OCI-M2 (cell line): ENCODE measurements around the gene CDC14C.
"Not testable (repeated sequence)": the region's sequence is repeated elsewhere in the genome, so short reads cannot be mapped to it uniquely, and the experiment has no call there.

Source experiments
- DNase-seq: peaks from one replicate; lab custom pipeline; 2025; ENCODE audit not compliant: unreplicated experiment; lab: John Stamatoyannopoulos, UW

The CDC14C gene

DNA sequence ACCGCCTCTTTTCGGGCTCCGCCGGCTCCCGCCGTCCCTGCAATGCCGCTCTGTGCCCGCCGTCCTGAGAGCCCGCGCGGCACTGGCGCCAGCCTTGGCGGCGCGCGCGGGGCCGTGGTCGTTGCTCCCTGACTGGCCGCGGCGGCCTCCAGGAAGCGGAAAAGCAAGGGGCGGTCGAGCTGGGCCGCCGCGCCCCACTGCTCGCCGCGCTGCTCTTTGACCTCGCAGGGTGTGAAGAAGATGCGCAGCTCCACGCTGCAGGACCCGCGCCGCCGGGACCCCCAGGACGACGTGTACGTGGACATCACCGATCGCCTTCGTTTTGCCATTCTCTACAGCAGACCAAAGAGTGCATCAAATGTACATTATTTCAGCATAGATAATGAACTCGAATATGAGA, at the start of gene CDC14C:
CDC14C (plus strand) TSS at position 115 of the 400 bp plus-strand sequence; CDS start at position 241, 126 bp downstream.
- DNase-seq = no peak

DNA sequence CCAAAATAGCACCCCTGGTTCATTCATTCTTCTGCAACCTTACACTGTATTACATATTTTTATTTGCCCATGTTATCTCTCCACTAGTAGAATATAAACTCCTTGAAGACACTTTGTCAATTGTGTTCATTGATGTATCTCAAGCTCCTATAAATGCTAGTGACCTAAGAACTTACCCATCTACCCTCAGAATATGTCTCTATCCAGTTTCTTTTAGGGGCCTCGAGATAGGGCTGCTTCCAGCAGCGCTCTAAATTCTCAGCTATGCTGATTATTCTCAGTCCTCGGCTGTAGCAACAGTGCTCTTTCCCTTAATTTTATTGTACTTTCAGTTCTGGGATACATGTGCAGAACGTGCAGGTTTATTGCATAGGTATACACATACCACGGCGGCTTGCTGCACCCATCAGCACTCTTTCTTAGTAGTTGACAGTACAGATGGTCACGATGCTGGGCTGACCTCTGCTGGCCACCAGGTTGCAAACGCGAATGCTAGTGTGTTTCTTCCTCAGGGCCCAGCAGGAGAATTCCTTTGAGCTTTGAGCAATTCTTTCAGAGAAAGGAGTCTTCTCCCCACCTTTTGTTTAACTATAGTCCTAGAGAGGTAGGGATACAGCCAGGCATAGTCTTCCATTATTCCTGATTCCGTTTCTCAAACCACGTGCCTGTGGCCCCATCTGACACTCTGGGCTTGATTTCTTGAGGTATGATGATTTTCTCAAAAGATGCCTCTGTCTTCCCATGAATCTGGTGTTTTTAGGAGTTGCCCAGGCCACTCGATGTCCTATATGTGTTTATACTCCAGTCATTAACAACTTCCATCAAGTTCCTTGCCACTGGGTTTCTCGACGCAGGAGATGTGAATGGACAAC, 49.1 kb upstream of the CDC14C start:
- DNase-seq = no peak

DNA sequence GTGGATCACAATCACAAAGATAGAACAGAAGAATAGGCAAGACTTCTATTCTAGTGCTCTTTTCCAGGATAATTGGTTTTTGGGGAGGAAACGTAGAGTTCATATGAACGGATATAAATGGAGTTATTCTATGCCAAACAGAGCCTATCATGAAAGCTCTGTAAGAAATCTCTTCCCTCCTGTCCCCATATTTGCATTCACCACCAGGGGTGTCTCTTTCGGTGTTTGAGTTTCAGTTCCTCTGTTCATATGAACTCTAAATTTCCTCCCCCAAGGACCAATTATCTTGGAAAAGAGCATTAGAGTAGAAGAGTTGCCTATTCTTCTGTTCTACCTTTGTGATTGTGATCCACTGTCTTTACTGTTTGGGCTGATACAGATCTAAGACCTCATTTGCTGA, 48.3 kb upstream of the CDC14C start:
- no peak for DNase-seq

DNA sequence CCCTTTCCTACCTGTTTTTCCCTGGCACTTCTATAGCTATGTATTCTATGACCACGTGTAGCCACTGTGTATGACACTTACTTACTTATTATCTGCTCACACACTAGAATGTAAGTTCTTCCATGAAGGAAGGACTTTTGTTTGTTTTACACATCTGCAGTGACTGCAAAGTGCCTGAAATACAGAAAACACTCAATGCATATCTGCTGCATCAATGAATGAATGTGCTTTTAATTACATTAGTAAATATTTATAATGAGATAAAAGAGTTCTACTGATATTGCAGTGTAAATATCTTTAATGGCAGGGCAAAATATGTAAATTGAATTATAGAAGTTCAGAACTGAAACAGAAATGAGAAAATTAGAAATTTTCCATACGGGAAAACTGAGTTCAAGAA, 43.5 kb upstream of the CDC14C start:
- DNase-seq = no peak

DNA sequence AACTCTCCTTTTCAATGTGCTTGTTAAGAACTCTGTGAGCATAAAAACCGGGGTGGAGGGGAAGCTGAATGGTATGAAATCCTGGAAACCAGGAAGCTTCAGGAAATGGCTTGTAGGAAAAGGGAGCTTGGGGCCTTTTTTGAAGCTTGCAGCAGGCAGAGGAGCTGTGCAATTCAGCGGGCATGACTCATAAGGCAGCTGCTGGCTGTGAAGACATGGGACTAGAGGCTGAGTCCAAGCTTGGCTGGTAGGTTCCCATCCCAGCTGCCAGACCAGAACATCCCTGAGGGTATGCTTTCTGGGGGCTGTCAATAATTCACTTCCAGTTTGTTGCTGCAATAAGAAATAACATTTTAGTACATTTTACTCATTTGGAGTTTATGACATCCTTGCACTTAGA, 36.8 kb upstream of the CDC14C start:
- no peak for DNase-seq

DNA sequence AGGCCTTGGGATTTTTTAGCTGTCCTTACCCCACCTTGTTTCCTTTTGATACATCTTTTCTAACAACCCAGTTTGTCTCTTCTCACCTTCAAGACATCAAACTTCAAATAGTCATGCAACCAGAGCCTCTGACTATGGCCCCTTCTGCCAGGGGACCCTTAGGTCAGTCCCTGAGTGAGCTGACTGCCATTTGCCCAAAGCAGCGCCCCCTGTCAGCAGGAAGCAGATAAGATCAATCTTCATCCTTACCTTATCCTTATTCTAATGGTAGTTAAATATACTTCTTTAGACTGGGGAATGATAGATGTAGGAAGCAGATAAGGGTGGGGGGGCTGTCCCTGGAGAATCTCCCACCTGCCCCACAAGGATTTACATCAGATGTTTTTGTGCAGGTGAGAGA, 29.8 kb upstream of the CDC14C start:
- DNase-seq = no peak

- DNase-seq = no peak
Observed at GRCh38 chr7:48899932-48900331, 24.4 kb upstream of the CDC14C start.

- no peak for DNase-seq
Observed at GRCh38 chr7:48901966-48902365, 22.4 kb upstream of the CDC14C start.

DNA sequence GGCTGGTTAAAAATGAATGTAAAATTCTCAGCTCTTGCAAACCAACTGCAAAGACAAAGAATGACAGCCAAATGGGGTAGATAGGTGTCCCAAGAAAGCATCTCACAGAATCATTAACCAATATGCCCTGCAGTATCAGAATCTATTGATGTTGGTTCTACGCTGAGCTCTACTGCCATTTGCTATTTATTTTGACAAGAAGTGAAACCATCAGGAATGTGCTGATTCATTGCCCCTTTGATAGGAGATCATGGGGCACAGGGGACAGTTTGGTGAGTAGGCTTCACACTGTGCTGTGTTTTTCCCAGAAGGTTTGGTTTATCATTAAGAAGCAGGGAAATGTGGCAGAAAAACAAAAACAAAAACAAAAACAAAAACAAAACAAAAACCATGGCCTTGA, 19.4 kb upstream of the CDC14C start:
- no peak for DNase-seq

DNA sequence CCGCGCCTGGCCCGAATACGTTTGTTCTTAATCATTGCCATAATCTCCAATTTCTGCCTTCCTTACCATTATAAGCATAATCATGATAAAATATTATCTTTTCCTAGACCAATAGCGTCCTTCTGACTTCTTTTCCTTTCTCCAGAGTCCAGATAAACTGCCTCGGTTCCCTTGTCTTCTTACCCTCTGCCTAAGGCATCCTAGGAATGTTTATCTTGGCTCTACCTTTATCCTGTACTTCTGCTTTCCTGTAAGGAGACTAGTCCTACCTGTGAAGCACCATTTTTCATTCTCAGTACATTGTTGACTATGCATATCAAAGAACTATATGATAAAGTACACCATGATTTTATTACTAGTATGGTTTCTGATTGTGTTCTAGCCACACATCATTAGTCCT, 18.7 kb upstream of the CDC14C start:
- not testable (repeated sequence) for DNase-seq

DNA sequence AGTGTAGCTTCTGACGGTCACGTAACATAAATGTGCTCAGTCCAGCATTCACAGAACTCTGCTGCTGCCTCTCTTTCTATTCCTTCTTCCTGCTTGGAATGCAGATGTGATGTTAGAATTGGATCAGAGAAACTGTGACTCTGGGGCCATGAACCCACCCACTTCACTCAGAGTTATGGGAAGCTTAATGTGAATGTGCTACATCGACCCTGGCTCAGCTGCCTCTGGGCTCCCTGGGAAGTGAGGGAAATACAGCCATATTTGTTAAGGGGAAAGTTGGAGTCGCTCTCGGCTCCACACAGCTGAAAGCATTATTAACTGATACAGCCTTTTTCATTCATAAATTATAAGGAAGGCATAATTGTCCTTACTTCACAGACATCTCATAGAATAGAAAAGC, 14.5 kb upstream of the CDC14C start:
- DNase-seq = not testable (repeated sequence)

DNA sequence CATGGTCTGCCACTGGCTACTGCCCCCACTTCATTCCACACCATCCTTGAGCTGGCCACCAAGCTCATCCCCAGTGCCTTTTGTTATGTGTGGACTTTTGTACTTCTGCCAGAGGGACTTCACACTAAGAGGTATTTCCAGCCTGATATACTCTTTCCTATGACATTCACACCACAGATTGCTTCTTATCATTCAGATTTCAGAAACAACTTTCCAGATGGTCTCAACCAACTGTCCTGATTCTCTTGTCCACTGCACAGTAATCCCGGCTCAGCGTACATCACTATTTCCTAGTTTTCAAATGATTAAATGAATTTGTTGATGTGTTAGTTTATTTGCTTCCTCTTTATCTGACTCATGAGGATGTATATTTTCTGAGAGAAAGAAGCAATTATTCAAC, 7.1 kb downstream of the CDC14C start:
- no peak for DNase-seq

GRCh38 chr7:48932126-48932910, 8.0 kb downstream of the CDC14C start:
- no peak for DNase-seq

DNA sequence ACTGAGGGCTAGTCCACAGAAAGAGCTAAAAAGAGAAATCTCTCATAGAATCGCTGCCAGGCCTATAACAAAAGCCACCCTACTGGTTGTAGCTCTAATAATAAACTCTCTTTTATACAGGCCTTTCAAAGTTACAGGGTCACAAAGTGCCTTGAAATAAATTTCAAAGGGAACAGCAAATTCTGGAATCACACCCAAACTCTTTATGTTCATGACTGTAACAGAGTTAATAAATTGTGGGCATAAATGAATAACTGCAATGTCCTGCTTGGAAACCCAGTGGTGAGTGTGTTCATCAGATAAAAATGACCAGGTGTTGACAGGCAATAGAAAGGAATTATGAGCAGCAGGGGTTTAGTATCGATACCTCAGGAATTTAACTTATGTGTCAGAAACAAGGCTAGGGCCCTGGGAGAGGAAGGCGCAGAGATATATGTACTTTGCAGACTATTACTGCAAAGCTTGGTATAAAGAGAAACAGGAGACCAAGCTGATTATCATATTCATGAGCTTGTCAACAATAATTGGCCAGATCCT, 9.3 kb downstream of the CDC14C start:
- DNase-seq = no peak

DNA sequence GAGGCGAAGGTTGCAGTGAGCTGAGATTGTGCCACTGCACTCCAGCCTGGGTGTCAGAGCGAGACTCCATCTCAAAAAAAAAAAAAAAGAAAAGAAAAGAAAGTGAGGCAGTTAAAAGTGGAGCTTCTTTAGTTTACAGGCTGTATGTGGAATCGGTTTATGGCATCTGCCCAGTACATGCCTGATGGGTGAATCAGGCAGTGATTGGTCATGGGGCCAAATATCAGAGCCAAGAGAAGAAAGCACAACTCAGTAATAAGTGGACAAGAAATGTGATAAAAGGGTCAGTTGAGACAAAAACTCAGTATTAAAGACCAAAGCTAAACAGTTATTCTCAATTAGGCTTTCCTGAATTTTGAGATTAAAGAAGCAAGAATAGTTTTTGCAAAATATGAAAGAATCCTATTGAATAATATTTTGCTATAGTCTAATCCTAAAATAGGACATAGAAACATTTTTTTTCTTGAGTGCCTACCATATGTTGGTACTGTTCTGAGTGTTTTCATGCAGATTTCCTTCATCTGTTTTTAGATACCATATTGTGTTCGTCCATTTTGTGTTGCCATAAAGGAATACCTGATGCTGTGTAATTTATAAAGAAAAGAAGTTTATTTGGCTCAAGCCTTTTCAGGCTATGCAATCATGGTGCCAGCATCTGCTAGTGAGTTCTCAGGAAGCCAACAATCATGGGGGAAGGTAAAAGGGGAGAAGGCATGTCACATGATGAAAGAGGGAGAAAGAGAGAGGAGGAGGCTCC, 14.4 kb downstream of the CDC14C start:
- DNase-seq = no peak

DNA sequence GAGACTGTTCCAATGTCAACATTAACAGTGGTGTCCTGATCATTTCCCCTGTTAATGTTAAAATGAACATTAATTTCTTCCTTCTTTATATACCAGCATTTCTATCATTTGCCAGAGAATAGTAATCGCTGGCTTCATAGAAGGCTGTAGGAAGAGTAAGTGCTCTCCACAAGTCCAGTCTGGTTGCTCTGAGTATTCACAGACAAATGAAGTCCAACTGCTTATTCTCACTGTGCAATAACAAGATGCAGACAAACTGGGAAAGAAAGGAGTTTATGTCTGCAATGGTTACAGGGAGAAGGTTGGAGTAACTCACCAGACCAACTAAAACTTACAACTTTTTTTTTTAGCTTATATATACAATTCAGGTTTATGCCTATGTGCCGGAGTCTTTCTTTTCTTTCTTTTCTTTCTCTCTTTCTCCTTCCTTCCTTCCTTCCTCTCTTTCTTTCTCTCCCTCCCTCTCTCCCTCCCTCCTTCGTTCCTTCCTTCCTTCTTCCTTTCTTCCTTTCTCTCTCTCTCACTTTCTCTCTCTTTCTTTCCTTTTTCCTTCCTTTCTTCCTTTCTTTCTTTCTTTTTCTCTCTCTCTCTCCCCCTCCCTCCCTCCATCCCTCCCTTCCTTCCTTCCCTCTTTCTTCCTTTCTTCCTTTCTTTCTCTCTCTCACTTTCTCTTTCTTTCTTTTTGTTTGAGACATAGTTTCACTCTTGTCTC, 19.1 kb downstream of the CDC14C start:
- DNase-seq = no peak

DNA sequence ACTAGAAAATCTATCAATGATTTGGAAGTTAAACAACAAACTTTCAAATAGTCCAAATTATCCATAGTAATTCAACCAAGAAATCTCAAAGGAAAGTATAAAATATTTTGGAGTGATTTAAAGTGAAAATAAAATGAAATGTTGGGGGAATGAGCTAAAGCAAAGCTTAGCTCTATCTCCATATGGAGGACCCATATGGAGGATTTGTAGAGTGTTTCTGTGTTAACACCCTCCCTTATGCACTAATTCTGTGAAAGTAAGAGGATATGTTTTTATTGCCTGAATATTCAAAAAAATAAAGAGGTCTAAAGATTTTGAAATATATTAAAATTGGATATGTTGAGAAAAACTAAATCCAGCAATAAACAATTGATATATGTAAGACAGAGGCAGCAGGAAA, 31.6 kb downstream of the CDC14C start:
- DNase-seq = no peak

DNA sequence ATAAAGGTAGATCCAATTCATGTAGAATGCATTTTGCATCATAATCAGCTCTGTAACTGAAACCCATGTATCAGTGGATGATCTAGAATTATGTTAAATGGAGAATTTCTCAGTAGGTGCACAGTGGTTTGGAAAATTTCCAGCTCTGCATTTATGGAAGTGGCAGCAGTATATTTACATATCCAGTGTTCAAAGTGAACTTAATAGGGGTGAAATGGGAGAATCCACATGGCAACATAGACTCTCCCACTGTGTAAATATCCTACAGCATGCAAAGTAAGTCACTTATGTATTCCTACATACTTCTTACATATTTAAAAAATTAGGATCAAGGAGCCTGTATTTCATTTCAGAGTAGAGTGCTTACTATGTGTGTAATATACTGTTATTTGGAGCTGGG, 35.3 kb downstream of the CDC14C start:
- no peak for DNase-seq

DNA sequence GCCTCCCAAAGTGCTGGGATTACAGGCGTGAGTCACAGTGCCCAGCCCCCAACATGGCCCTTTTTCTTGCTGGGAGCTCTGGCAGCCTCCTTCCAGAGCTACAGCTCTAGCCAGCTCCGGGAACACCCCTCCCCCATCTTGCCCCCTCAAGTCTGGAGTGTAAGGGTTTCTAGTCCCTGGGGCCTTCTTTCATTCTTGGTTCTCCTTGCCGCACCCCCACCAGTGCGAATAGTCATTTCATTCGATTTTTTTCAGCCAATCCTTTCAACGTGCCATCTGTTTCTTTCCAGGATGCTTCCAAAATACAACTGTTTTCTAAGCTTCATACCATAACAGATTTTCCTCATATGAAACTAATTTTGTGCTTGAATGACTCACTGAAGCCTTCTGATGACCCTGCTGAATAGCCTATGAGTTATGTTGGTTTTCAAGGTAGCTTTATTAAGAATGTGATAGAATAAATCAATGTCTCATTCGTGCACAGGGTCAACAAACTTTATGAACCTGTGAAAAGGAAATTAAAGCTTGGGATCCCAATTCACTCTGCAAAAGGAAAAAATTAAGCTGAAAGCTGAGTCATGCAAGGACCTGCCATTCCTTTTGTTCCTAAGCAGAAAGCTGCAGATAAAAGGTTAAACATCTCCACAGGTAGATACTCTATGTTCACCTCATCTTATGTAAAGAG, 38.6 kb downstream of the CDC14C start:
- no peak for DNase-seq

- DNase-seq = no peak
Observed at GRCh38 chr7:48964074-48964473, 39.7 kb downstream of the CDC14C start.
